Heart left ventricle (tissue), 16 donors: Measurements from ENCODE around the gene VDR. TPM values are rescaled to one million over a fixed set of nuclear protein-coding genes. Genes with fewer than 3 reads are reported as not detected.

Experiments used
- ATAC-seq, 4 donors: fragments of 200-7000 bp; cut with Tn5 transposase; one replicate each; pipeline ENCODE4 v1.9.1; 2020 to 2022; ENCODE audit warnings: moderate library complexity in 4 of 4, mild to moderate bottlenecking in 3 of 4, moderate number of reproducible peaks in 1 of 4
- DNase-seq, 5 donors: peaks; one replicate each; pipeline ENCODE4 v3.0.0-alpha.2; 2020
- H3K27ac ChIP-seq, 12 donors: fragments of 200-600 bp; sonication (generic) in 4 of 12; one replicate each; pipeline versions ENCODE4 v1.5.0 to v1.8.0; 2016 to 2022; ENCODE audit warnings: mild to moderate bottlenecking in 2 of 12
- H3K27me3 ChIP-seq, 9 donors: fragments of 200-600 bp; sonication (generic) in 2 of 9; one replicate each; pipeline versions ENCODE4 v1.5.1 to v1.8.0; 2016 to 2022; ENCODE audit warnings: mild to moderate bottlenecking in 3 of 9
- H3K36me3 ChIP-seq, 9 donors: fragments of 200-600 bp; sonication (generic) in 2 of 9; one replicate each; pipeline versions ENCODE4 v1.5.0 to v1.8.0; 2018 to 2022; ENCODE audit warnings: mild to moderate bottlenecking in 2 of 9
- H3K4me1 ChIP-seq, 12 donors: fragments of 200-600 bp; sonication (generic) in 4 of 12; one replicate each; pipeline versions ENCODE4 v1.5.0 to v1.8.0; 2016 to 2022; ENCODE audit warnings: mild to moderate bottlenecking in 3 of 12
- H3K4me3 ChIP-seq, 12 donors: fragments of 200-600 bp; sonication (generic) in 4 of 12; one replicate each; pipeline versions ENCODE4 v1.5.0 to v1.8.0; 2017 to 2022; ENCODE audit warnings: mild to moderate bottlenecking in 9 of 12, moderate library complexity in 4 of 12
- H3K9me3 ChIP-seq, 12 donors: fragments of 200-600 bp; sonication (generic) in 4 of 12; one replicate each; pipeline versions ENCODE4 v1.5.0 to v1.8.0; 2016 to 2022; ENCODE audit warnings: mild to moderate bottlenecking in 1 of 12
- POLR2A ChIP-seq, 2 donors: fragments of 450-650 bp; IDR thresholded peaks; one replicate each; pipeline ENCODE4 v1.6.1; 2017; ENCODE audit warnings: antibody characterized with exemption in 2 of 2, mild to moderate bottlenecking in 2 of 2, moderate library complexity in 2 of 2
- WGBS, 4 donors: extraction: QIAGEN DNeasy Blood & Tissue Kit in 2 of 4; methylation state at CpG; one replicate each; pipeline versions ENCODE4 v1.1.5 to v1.1.7; 2013 to 2018; 5-methylcytosine and 5-hydroxymethylcytosine counted together
- intact Hi-C, 10 donors: fragments of 100-400 bp; cut with DNase I; formaldehyde crosslinking; loops; one replicate each; pipeline versions ENCODE4 v1.11.1 to v1.14.2; 2022
- polyA plus RNA-seq, 2 donors: library from polyadenylated mRNA; stranded (reverse); fragments of 200-250 nt; gene quantifications; one replicate each; pipeline ENCODE4 v1.2.3, GENCODE V29; 2013
- total RNA-seq, 9 donors: library from RNA; depleted of rRNA in 2 of 9; stranded (reverse); fragments of >200 nt in 2 of 9; fragmentation: NEBNext Ultra II Directional in 3 of 9; extraction: Animal tissue kit (Norgen Biotek cat#: 25700) in 3 of 9; gene quantifications; one replicate each; pipeline versions ENCODE4 v1.1.0 to v1.2.4, GENCODE V29; 2016 to 2023
- TF ChIP-seq, protein P1 (sequence below), 12 donors: fragments of 200-600 bp; sonication (generic) in 4 of 12; IDR thresholded peaks; one replicate each; pipeline versions ENCODE4 v1.5.0 to v1.8.0; 2018 to 2022; ENCODE audit warnings: antibody characterized with exemption in 12 of 12, mild to moderate bottlenecking in 5 of 12
- donor health status: ischemic (EF 13 %, LVEDD 7.1; RV severe dilation, severe dysfunction).
- donor health status: healthy with polysubstance abuse.
- donor health status: DM: no; HTN: yes; CAD: no.
- donor health status: DM: no; HTN: no; CAD: no.
- donor health status: ischemic (EF 25% LVEDD 6.9; RV normal size, moderate dysfunction).
- donor health status: ischemic (EF 25% LVEDD 5.7; RV mildly dilated, moderate dysfunction).
- donor health status: healthy.
- donor health status: DM: yes; HTN: yes; CAD: no.
- donor health status: ischemic (EF 35%, LVEDD 5.7; RV mildly dilated, moderate dysfunction).
- donor health status: nonischemic (EF 11% LVEDD 7.7; RV severe dilation, severe dysfunction).
- donor health status: DM: yes; HTN: yes; CAD: no.
- donor health status: PGD.
- donor health status: ischemic (EF 29% LVEDD 5.4; RV normal size, mild dysfunction).
- donor health status: nonischemic (EF 23%, LVEDD 6.1; RV moderate dilation, normal function).

The VDR gene
- total and polyA plus RNA-seq, 11 donors = 0.15 to 4.3 (median 0.63) TPM

DNA sequence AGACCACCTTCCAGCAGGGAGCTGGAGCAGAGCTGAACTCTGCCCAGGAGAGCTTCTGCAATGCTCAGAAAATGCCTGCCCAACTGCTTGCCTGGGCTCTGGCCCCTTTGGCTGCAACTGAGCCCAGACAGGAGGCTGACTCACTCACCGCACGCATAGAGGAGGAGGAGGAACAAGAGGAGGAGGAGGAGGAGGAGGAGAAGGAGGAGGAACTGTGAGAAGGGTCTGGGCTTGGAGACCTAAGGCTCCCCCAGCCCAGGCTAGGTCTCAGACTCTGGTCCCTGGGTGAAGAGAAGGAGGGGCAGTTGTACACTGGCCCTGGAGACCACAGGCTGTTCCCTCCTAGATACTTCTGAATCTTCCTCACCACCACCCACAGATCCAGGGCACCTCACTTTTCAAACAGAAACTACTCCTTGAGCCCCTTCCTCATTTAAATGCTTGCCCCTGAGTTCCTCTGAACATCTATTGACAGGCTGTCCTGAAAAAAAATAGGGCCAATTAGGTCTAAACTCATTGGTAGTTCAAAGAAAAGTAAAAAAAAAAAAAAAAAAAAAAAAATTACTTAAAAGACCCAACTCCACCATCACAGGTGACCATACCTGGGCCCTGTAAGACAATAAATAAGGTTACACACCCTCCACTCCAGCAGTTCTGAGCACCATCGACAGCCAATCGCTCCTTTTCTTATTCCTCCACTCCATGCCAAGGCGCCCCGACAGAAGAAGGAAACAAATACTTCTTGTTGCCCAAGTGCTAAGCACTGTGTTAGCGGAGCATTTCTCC is 674 bp downstream of the VDR start:
- TF ChIP-seq POLR2A (IDR thresholded peaks at IDR 0.05) = no peak
- TF ChIP-seq, protein P1, sequence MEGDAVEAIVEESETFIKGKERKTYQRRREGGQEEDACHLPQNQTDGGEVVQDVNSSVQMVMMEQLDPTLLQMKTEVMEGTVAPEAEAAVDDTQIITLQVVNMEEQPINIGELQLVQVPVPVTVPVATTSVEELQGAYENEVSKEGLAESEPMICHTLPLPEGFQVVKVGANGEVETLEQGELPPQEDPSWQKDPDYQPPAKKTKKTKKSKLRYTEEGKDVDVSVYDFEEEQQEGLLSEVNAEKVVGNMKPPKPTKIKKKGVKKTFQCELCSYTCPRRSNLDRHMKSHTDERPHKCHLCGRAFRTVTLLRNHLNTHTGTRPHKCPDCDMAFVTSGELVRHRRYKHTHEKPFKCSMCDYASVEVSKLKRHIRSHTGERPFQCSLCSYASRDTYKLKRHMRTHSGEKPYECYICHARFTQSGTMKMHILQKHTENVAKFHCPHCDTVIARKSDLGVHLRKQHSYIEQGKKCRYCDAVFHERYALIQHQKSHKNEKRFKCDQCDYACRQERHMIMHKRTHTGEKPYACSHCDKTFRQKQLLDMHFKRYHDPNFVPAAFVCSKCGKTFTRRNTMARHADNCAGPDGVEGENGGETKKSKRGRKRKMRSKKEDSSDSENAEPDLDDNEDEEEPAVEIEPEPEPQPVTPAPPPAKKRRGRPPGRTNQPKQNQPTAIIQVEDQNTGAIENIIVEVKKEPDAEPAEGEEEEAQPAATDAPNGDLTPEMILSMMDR (IDR thresholded peaks at IDR 0.05) = peak in 1 of 12 donors; percentile 16
- peak overlapping the region; percentile 29 to 74 (median 54) for H3K4me3 ChIP-seq
- DNase-seq (peak in 4 of 5 donors; percentile 35 to 83 (median 66)), ATAC-seq (peak; percentile 30 to 76 (median 57))
- H3K27me3 ChIP-seq = peaks cover 0 to 29% (median 4%) of the 10 kb centered on the region in 9 donors
- intact Hi-C loops = loop anchor here in 3 of 10 donors (2.0 to 10.0 kb wide), 3 partner anchors 43 to 161 kb away; no protein-coding TSS in a partner anchor
- H3K36me3 ChIP-seq = no peaks in the 10 kb centered on the region
- WGBS, 4 donors = 13 to 18% (median 14%) methylated on average over 7 of the region's 7 CpGs
- no peaks in the 10 kb centered on the region for H3K9me3 ChIP-seq
- H3K27ac ChIP-seq = peak overlapping the region in 2 of 12 donors; percentile 32 to 79
- peaks cover 0 to 58% (median 14%) of the 10 kb centered on the region in 12 donors for H3K4me1 ChIP-seq

DNA sequence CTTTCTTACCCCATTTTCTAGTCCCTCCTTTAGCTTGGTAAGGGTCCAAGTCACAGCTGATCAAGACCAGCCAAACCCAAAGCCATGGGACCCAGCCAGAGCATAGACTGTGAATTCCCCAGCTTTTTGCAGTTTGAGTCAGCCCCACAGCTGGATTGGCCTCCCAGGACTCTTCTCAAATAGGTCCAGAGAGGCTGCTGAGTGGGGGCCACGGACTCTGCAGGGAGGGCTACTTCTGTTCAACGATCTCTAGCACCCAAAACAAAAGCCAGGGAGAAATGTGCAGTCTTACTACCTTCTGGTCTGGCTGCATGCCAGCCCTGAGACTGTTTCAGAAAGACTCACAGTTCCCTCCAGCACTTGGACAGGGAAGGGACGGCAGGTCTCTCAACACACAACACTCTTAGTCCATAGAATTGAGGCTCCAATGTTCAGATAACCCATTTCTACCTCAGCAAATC is 1.6 kb downstream of the VDR start:
- Histone ChIP-seq H3K36me3 (no peaks in the 10 kb centered on the region), H3K9me3 (no peaks in the 10 kb centered on the region), H3K27ac (peak overlapping the region in 1 of 12 donors; percentile 48), H3K4me1 (peaks cover 0 to 58% (median 14%) of the 10 kb centered on the region in 12 donors), H3K4me3 (peak overlapping the region in 1 of 12 donors; percentile 74), H3K27me3 (peaks cover 0 to 29% (median 4%) of the 10 kb centered on the region in 9 donors)
- DNase-seq (no peak), ATAC-seq (peak in 1 of 4 donors; percentile 8)
- 51 to 67% (median 60%) methylated on average over 3 of the region's 3 CpGs for WGBS, 4 donors
- intact Hi-C loops = loop anchor here in 2 of 10 donors (5.0 to 10.0 kb wide), 2 partner anchors 44 to 162 kb away; no protein-coding TSS in a partner anchor
- TF ChIP-seq, protein P1 (IDR thresholded peaks at IDR 0.05) = no peak
- no peak for TF ChIP-seq POLR2A (IDR thresholded peaks at IDR 0.05)

- ATAC-seq (no peak), DNase-seq (no peak)
- TF ChIP-seq, protein P1 (IDR thresholded peaks at IDR 0.05) = no peak
- no peak for TF ChIP-seq POLR2A (IDR thresholded peaks at IDR 0.05)
- H3K36me3 ChIP-seq = no peaks in the 10 kb centered on the region
- intact Hi-C loops = loop anchor here in 2 of 10 donors (5.0 to 10.0 kb wide), 2 partner anchors 45 to 163 kb away; no protein-coding TSS in a partner anchor
- peaks cover 0 to 29% (median 4%) of the 10 kb centered on the region in 9 donors for H3K27me3 ChIP-seq
- H3K4me3 ChIP-seq = peak overlapping the region in 1 of 12 donors; percentile 74
- no peak overlapping the region for H3K27ac ChIP-seq
- peaks cover 0 to 59% (median 14%) of the 10 kb centered on the region in 12 donors for H3K4me1 ChIP-seq
- no peaks in the 10 kb centered on the region for H3K9me3 ChIP-seq
Measured at GRCh38 chr12:47902131-47902639, 2.6 kb downstream of the VDR start.

DNA sequence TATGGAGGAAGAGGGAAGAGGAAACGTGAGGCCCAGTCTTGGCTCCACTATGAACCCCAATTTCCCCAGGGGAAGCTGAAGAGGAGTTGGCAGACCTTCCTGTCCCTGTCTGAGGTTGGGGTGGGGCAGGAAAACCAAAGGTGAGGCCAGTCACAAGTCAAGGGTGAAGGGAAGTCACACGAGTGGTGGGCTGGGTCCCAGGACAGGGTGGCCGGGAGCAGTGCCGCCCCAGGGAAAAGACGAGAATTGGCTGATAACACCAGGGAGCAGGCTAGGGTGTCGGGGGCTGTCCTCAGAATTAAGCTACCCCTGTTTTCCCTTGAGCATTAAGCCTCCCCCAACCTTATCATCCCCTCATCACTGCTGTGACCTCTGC is 3.1 kb downstream of the VDR start:
- ATAC-seq (no peak), DNase-seq (no peak)
- peak overlapping the region in 1 of 12 donors; percentile 42 for H3K27ac ChIP-seq
- no peaks in the 10 kb centered on the region for H3K9me3 ChIP-seq
- peaks cover 0 to 64% (median 14%) of the 10 kb centered on the region in 12 donors for H3K4me1 ChIP-seq
- intact Hi-C loops = loop anchor here in 2 of 10 donors (5.0 to 10.0 kb wide), 2 partner anchors 46 to 163 kb away; no protein-coding TSS in a partner anchor
- TF ChIP-seq POLR2A (IDR thresholded peaks at IDR 0.05) = no peak
- TF ChIP-seq, protein P1 (IDR thresholded peaks at IDR 0.05) = no peak
- H3K4me3 ChIP-seq = no peak overlapping the region
- peaks cover 0 to 29% (median 4%) of the 10 kb centered on the region in 9 donors for H3K27me3 ChIP-seq
- WGBS, 4 donors = 67 to 85% (median 78%) methylated on average over 6 of the region's 6 CpGs
- H3K36me3 ChIP-seq = no peaks in the 10 kb centered on the region
